ENCODE data around the gene ERC2. TPM values are rescaled to one million over a fixed set of nuclear protein-coding genes. Genes with fewer than 3 reads are reported as not detected.
"Not testable (repeated sequence)": the region's sequence is repeated elsewhere in the genome, so short reads cannot be mapped to it uniquely, and the experiment has no call there.

ERC2 gene
- total RNA-seq = under 1 TPM in 1 of 3 donors, not detected in 2; 0.16 TPM

DNA sequence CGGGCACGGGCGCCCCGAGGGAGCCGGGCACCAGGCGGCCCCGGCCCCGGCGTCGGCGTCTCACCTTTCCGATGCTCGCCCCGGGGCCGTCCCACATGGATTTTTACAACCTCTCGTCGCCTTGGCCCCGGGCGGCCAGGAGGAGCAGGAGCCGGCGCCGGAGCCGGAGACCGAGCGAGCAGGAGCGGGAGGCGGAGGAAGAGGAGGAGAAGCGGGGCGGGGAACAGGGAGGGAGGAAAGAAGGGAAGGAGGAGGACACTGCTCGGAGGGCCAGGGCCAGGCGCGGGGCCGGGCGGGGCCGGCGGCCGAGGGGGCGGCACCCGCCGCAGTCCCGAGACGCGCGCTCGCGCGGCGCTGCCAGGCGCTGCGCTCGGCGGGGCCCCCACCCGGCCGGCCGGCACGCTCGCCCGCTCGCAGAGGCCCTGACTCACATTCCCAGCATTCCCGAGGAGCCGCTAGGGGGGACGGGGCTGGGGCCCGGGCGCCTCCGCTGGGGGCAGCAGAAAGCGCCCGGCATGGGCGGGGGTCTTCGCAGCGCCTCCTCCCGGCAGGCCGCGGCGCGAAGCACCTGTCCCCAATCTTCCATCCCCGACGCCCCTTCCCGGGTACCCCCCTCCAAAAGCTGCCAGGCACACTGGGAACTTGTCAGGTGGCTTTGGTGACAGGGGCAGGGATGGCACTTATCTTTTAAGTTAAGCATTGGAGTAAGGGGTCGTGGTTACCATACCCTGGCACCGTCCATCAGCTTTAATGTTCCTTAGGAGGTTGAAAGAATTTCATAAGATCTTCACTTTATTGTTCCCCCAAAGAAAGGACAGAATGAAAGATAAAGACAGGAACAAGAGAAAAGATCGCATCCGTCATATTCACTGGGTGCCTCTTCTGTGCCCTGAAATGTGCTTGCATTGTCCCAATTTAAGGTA is at the start of gene ERC2:
TSS of gene ERC2 (minus strand) at position 284 of the 923 bp plus-strand sequence.
- no peak for DNase-seq
- Mint-ChIP-seq H3K4me3 (peak within 1 kb of the TSS; percentile 42), H3K36me3 (ENCODE audit: insufficient read depth) (no peaks in the 10 kb centered on the region), H3K9me3 (no peaks in the 10 kb centered on the region), H3K27me3 (ENCODE audit: low read depth) (peaks cover 53% of the 10 kb centered on the region), H3K4me1 (ENCODE audit: low read depth) (peaks cover 3% of the 10 kb centered on the region)
- peak; percentile 44 to 58 for ATAC-seq

DNA sequence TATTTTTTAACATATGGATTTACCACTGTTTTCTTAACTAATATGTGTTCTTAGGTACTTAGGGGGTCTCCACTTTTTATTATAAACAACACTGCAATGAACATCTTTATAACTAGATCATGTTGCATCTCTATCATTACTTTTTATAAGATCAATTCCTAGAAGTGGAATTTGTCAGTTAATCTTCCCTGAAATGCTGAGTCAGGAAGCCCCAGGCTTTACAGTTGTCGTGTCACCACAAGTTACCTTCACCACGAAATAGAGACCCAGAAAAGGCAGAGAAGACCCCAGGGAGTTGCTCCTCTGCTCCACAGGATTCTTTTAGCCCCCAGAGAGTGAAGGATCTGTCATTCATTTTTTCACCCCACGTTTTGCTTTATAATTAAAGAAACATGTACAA is 34.5 kb upstream of the ERC2 start:
- Mint-ChIP-seq H3K4me1 (ENCODE audit: low read depth) (no peaks in the 10 kb centered on the region), H3K27me3 (ENCODE audit: low read depth) (peaks cover 20% of the 10 kb centered on the region), H3K9me3 (no peaks in the 10 kb centered on the region), H3K4me3 (no peak overlapping the region), H3K36me3 (ENCODE audit: insufficient read depth) (no peaks in the 10 kb centered on the region)
- DNase-seq (no peak), ATAC-seq (no peak)

DNA sequence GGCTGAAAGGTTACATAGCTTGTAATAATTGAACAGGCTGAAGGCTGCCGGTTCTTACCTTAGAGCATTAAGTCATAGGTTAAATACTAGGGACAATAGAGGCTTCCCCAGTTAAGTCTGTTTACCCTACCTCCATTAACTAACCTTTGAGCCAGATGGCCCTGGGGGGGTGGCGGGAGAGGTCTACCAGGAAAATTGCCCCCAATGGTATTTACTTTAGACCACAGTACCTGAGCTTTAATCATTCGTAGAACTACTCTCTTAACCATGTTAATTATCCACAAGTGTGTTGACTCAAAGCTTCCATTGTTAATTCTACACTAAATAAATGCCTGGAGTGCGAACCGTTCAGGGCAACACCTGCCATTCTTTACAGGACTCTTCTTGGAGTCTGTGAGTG is 28.1 kb upstream of the ERC2 start:
- not testable (repeated sequence) for H3K36me3 Mint-ChIP-seq (ENCODE audit: insufficient read depth); H3K9me3 Mint-ChIP-seq; H3K4me1 Mint-ChIP-seq (ENCODE audit: low read depth); H3K4me3 Mint-ChIP-seq; DNase-seq; ATAC-seq
- peaks cover 18% of the 10 kb centered on the region for H3K27me3 Mint-ChIP-seq (ENCODE audit: low read depth)

- Mint-ChIP-seq H3K36me3 (ENCODE audit: insufficient read depth) (no peaks in the 10 kb centered on the region), H3K4me1 (ENCODE audit: low read depth) (no peaks in the 10 kb centered on the region), H3K4me3 (no peak overlapping the region), H3K9me3 (peaks cover 3% of the 10 kb centered on the region), H3K27me3 (ENCODE audit: low read depth) (peaks cover 19% of the 10 kb centered on the region)
- DNase-seq (peak; percentile 51), ATAC-seq (peak; percentile 84 to 90)
These were observed 26.5 kb upstream of the ERC2 start for GRCh38 chr3:56494679-56495322.

GRCh38 chr3:56491566-56491965 is 23.3 kb upstream of the ERC2 start:
- H3K27me3 Mint-ChIP-seq (ENCODE audit: low read depth) = peaks cover 23% of the 10 kb centered on the region
- no peak for DNase-seq
- no peak overlapping the region for H3K4me3 Mint-ChIP-seq
- ATAC-seq = no peak
- H3K36me3 Mint-ChIP-seq (ENCODE audit: insufficient read depth) = no peaks in the 10 kb centered on the region
- no peaks in the 10 kb centered on the region for H3K4me1 Mint-ChIP-seq (ENCODE audit: low read depth)
- peaks cover 3% of the 10 kb centered on the region for H3K9me3 Mint-ChIP-seq

GRCh38 chr3:56488812-56489600 is 20.7 kb upstream of the ERC2 start:
- H3K4me1 Mint-ChIP-seq (ENCODE audit: low read depth) = no peaks in the 10 kb centered on the region
- H3K36me3 Mint-ChIP-seq (ENCODE audit: insufficient read depth) = no peaks in the 10 kb centered on the region
- no peaks in the 10 kb centered on the region for H3K9me3 Mint-ChIP-seq
- no peak overlapping the region for H3K4me3 Mint-ChIP-seq
- H3K27me3 Mint-ChIP-seq (ENCODE audit: low read depth) = peaks cover 19% of the 10 kb centered on the region
- no peak for DNase-seq
- no peak for ATAC-seq

GRCh38 chr3:56484525-56485032 is 16.3 kb upstream of the ERC2 start:
- DNase-seq = no peak
- Mint-ChIP-seq H3K4me3 (no peak overlapping the region), H3K36me3 (ENCODE audit: insufficient read depth) (no peaks in the 10 kb centered on the region), H3K9me3 (no peaks in the 10 kb centered on the region), H3K27me3 (ENCODE audit: low read depth) (peaks cover 20% of the 10 kb centered on the region), H3K4me1 (ENCODE audit: low read depth) (no peaks in the 10 kb centered on the region)
- ATAC-seq = no peak

DNA sequence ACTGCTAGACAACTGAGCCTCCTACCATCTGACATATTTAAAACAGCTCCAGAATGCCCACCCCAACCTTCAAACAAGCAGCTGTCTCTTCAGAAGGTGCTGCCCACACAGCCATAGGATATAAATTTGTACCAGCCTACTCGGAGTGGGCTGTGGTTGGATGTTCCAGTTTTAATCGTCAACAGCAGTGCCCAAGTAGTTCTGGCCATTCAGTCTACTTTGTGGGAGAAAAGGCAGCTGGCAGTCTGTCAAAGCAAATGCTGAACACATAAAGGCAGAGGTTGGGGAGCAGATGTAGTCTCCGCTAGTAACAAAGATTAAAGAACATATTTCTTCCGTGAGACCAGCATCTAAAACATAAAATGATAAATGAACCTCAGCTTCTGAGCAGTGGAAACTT is 15.9 kb upstream of the ERC2 start:
- Mint-ChIP-seq H3K4me1 (ENCODE audit: low read depth) (no peaks in the 10 kb centered on the region), H3K36me3 (ENCODE audit: insufficient read depth) (no peaks in the 10 kb centered on the region), H3K27me3 (ENCODE audit: low read depth) (peaks cover 21% of the 10 kb centered on the region), H3K4me3 (no peak overlapping the region), H3K9me3 (no peaks in the 10 kb centered on the region)
- ATAC-seq (no peak), DNase-seq (no peak)

DNA sequence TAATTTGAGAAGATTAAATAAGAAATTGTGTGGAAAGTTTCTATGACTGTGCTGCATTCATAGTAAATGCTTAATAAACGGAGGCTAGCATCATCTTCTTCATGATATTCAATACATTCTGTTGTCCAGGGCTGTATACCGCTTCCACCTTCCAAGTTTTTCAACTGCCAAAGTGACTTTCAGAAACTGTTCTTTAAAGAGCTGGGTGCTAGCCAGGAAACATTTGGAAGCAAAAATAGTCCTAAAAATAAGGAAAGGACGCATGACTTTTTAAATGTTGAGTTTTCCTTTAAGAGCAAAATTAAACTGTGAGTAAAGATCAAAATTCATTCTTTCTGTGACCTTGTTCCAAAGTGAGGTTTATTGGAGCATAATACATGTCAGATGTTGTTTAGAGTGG is 9.4 kb upstream of the ERC2 start:
- peaks cover 34% of the 10 kb centered on the region for H3K27me3 Mint-ChIP-seq (ENCODE audit: low read depth)
- no peaks in the 10 kb centered on the region for H3K4me1 Mint-ChIP-seq (ENCODE audit: low read depth)
- H3K9me3 Mint-ChIP-seq = no peaks in the 10 kb centered on the region
- no peaks in the 10 kb centered on the region for H3K36me3 Mint-ChIP-seq (ENCODE audit: insufficient read depth)
- no peak overlapping the region for H3K4me3 Mint-ChIP-seq
- no peak for DNase-seq
- ATAC-seq = no peak

DNA sequence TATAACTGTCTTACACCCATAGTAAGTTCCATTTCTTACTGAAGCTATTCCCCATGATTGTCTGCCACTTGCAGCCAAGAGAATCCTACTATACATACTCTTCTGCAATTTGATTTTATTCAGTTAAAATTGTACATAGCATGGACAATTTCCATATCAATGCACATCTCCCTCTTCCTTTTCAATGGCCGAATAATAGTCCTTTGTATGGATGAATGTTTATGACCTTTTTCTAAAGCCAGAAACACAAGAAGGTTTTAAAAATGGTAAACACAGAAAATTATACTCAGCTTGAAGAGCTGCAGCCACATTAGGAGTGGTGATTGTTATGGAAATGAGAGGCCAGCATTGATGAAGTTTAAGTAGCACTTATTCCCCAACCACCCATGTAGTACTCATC is 8.5 kb upstream of the ERC2 start:
- H3K9me3 Mint-ChIP-seq = no peaks in the 10 kb centered on the region
- DNase-seq (no peak), ATAC-seq (no peak)
- H3K4me1 Mint-ChIP-seq (ENCODE audit: low read depth) = no peaks in the 10 kb centered on the region
- H3K4me3 Mint-ChIP-seq = no peak overlapping the region
- peaks cover 40% of the 10 kb centered on the region for H3K27me3 Mint-ChIP-seq (ENCODE audit: low read depth)
- H3K36me3 Mint-ChIP-seq (ENCODE audit: insufficient read depth) = no peaks in the 10 kb centered on the region

DNA sequence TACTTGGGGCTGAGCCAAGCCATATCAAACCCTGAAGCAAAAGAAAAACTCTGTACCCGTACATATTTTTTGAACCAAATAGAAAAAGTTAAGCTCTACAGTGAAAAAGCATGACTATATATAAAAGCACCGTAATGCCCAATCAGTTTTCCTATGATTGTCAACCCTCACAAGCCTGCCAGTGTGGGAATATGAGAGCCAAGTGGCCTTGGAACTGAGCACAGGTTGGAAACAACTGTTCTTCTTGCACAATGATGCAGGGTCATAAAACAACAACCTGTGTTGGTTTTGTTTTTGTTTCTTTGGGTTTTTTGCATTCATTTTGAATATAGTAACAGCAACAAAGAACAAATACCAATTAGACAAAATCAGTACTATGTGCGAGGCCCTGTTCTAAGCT is 3.5 kb upstream of the ERC2 start:
- no peak for ATAC-seq
- H3K4me3 Mint-ChIP-seq = no peak overlapping the region
- H3K4me1 Mint-ChIP-seq (ENCODE audit: low read depth) = peaks cover 3% of the 10 kb centered on the region

DNA sequence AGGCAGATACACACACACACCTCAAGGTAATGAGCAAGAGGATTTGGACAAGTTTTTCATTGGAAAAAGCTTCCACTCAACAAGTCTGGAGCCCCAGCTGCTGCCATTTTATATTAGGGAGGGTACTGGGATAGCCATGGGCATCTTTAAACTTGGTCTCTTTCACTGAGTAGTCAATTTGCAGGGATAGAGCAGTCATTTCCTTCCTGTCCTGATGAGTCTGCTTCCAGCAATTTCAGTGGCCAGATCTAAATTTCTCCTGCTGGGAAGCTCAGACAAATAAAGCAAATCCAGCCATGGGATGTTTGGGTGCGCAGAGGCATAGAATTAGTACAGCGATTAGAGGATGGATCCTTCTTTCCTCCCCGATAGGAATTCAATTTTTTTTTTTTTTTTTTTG is 874 bp upstream of the ERC2 start:
- Mint-ChIP-seq H3K4me1 (ENCODE audit: low read depth) (peaks cover 3% of the 10 kb centered on the region), H3K9me3 (no peaks in the 10 kb centered on the region), H3K27me3 (ENCODE audit: low read depth) (peaks cover 54% of the 10 kb centered on the region), H3K36me3 (ENCODE audit: insufficient read depth) (no peaks in the 10 kb centered on the region), H3K4me3 (no peak overlapping the region)
- DNase-seq (no peak), ATAC-seq (no peak)

More for the DNA sequence above, 3.5 kb upstream of the ERC2 start:
- H3K9me3 Mint-ChIP-seq = no peaks in the 10 kb centered on the region
- no peaks in the 10 kb centered on the region for H3K36me3 Mint-ChIP-seq (ENCODE audit: insufficient read depth)
- DNase-seq = no peak
- peaks cover 45% of the 10 kb centered on the region for H3K27me3 Mint-ChIP-seq (ENCODE audit: low read depth)

- Mint-ChIP-seq H3K36me3 (ENCODE audit: insufficient read depth) (no peaks in the 10 kb centered on the region), H3K9me3 (no peaks in the 10 kb centered on the region), H3K4me3 (peak overlapping the region; percentile 42), H3K4me1 (ENCODE audit: low read depth) (peaks cover 3% of the 10 kb centered on the region), H3K27me3 (ENCODE audit: low read depth) (peaks cover 57% of the 10 kb centered on the region)
- DNase-seq (no peak), ATAC-seq (peak; percentile 19 to 41)
These were observed 475 bp downstream of the ERC2 start for GRCh38 chr3:56467801-56468183.

- Mint-ChIP-seq H3K27me3 (ENCODE audit: low read depth) (peaks cover 58% of the 10 kb centered on the region), H3K9me3 (no peaks in the 10 kb centered on the region), H3K4me3 (peak overlapping the region; percentile 42), H3K36me3 (ENCODE audit: insufficient read depth) (no peaks in the 10 kb centered on the region), H3K4me1 (ENCODE audit: low read depth) (peaks cover 3% of the 10 kb centered on the region)
- DNase-seq = no peak
- ATAC-seq = peak; percentile 79 to 83
These were observed 1.2 kb downstream of the ERC2 start for GRCh38 chr3:56467108-56467507.
